ENCODE results near the gene FMO5.

The FMO5 gene, protein sequence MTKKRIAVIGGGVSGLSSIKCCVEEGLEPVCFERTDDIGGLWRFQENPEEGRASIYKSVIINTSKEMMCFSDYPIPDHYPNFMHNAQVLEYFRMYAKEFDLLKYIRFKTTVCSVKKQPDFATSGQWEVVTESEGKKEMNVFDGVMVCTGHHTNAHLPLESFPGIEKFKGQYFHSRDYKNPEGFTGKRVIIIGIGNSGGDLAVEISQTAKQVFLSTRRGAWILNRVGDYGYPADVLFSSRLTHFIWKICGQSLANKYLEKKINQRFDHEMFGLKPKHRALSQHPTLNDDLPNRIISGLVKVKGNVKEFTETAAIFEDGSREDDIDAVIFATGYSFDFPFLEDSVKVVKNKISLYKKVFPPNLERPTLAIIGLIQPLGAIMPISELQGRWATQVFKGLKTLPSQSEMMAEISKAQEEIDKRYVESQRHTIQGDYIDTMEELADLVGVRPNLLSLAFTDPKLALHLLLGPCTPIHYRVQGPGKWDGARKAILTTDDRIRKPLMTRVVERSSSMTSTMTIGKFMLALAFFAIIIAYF

DNA sequence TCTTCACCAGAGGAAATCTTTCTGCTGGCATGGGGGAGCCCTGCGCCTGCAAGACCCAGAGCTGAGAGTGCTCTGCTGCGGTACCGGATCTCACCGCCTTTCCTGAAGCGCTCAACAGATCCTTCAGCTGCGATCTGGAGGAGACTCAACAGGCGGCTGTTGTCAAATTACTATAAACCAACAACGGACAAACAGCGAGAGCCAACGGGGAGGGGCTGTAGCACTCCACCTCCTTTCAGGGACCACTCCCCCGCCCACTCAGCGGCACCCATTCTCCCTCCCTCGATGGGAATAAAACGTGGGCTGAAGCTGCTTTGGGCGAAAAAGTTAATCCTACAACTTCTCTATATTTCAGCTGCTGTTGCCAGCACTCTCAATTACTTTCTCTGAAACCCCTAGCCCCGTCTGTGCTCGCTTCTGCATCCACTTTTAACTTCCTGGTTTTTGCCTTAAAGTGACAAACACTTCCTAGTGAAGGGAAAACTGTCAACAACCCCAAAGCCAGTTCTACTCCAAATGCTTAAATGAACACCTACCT is at the start of gene FMO5:
Gene FMO5, minus strand, starts transcription at position 147 of the 538 bp plus-strand sequence. CDS start 310 bp downstream, outside the sequence.
- DNase-seq (ENCODE audit: low spot score) (no peak), FAIRE-seq (no peak)

DNA sequence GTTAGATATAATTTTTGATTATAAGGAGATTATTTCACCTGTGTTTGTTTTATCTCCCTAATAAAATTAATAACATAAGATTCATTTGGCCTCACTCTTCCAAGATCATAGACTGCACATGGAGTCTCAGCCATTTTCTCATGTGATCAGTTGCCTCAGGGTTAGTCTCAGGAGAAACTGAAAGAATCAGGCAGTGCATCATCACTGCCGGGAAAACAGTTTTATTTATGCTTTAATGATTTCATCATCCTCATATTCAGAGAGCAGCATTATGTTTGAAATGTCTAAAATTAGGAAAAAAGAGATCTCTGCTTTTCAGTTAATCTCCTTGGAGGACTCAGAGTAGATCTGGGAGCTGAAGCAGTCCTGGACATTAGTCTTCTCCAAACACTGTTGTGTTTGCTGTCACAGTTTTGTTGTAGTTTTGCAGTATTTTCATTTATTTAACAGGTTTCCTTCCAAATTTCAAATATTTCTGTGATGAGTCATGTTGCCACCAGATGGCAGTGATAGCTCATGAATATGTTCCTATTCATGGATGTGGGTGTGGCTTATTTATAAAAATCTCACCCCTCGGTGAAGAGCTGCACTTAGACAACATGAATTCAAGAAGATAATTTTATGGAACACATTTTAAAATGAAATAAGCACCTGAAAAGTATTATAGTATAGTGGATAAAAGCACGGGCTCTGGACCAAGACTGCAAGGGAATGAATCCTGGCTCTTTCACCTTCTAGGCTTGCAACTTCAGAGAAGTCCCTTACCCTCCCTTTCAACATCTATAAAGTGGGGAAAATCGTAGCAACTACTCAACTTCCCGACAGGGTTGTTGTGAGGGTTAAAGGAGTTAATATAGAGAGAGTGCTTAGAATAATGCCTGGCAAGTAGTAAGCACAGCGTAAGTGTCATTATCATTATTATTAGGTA is 48.5 kb upstream of the FMO5 start:
- peak; percentile 71 for FAIRE-seq

DNA sequence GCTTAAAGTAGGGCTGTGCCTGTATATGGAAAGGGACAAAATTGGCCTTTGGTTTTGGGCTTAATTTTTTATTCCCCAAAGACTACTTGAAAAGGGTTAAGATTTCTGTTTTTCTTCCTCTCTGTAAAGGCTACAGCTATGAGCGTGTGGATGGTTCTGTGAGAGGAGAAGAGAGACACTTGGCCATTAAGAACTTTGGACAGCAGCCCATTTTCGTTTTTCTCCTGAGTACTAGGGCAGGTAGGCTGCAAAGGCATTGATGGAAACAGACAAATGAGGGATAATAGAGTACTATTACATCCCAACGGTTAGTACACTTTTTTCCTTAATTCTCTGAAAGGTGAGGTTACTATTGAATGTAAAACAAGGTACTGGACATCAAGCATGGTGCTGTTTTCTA is 46.9 kb upstream of the FMO5 start:
- FAIRE-seq (no peak), DNase-seq (ENCODE audit: low spot score) (no peak)

More for the DNA sequence above, 48.5 kb upstream of the FMO5 start:
- peak; percentile 39 for DNase-seq (ENCODE audit: low spot score)

DNA sequence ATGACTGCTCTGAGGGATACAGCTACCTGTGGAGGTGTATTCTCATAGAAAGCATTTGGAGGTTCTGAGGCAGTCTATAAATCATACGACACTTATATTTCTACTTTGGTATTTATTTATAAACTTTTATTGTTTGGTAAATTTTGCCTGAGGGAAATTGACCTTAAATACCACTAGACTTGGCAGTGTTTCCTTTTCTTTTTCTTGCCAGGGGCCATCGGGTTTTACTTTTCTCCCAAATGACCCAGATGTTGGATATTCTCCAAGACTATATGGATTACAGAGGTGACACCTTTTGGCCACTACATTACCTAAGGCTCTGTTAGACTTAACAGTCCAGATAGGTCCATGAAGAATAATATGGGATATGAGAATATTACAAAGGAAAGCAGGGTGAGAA is 45.6 kb upstream of the FMO5 start:
- DNase-seq (ENCODE audit: low spot score) = no peak
- FAIRE-seq = no peak

DNA sequence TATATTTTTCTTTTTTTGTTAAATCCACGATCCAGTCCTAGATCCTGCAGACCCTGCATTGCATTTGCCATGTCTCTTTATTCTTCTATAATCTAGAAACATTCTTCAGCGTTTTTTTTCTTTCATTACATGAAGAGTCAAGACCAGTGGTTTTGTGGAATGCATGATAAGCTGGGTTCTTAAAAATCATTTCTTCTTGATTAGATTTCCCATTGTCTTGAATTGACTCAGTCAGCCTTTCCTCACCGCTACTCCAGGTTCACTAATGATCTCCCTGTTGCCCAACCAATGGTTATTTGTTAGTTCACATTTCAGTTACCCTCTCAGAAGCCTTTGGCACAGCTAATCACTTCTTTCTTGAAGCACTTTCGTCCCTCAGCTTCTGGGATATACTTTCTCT is 42.6 kb upstream of the FMO5 start:
- FAIRE-seq (no peak), DNase-seq (ENCODE audit: low spot score) (no peak)

DNA sequence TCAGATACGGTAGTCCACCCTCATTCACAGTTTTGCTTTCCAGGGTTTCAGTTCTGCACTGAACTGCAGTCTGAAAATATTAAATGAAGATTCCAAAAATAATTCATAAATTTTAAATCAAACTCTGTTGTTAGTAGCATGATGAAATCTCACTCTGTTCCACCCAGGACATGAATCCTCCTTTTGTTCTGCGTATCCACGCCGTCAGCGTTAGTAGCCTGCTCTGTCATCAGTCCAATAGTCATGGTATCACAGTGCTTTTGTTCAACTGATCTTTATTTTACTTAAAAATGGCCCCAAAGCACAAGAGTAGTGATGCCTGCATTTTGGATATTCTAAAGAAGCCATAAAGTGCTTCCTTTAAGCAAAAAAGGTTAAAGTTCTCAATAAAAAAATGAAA is 41.2 kb upstream of the FMO5 start:
- DNase-seq (ENCODE audit: low spot score) (no peak), FAIRE-seq (no peak)

DNA sequence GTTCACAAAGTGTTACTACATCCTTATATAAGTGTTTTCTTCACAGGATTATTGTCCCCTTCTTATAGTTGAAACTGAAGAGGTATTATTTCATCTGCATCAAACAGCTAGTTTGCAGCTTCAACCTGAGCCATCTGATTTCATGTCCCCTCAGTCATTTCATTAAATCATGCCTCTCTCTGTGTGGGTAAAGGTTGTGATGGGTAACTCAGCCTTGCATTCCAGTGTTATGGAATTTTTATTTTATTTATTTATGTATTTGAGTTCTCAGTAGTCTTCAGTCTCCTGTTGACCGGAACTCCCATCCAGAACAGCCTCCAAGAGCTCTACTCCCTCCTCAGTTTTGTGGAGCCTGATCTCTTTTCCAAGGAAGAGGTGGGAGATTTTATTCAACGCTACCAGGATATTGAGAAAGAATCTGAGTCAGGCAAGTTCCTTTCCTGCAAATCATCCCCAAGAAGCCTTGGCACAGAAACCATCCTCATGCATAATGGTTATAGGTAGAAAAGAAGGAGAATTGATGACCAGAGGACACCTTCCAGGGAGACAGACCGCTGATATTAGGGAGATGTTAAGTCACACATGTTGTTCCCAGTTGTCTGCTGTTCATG is 39.1 kb upstream of the FMO5 start:
- DNase-seq (ENCODE audit: low spot score) (no peak), FAIRE-seq (no peak)

DNA sequence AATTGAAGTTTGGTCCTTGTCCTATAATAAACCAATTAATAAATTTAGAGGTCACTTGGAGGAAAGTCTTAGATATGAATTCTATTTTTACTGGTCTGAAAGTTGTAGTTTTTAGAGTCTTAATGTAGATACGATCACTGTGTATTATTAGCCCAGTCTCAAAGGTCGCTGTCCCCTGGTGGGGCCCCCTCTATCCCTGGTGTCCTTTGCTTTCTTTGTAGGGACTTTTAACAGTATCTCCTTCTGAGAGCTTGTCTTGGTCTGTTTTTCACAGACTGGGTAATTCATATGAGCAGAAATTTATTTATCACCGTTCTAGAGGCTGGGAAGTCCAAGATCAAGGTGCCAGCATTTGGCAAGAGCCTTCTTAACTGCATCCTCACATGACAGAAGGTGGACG is 35.8 kb upstream of the FMO5 start:
- FAIRE-seq = no peak
- DNase-seq (ENCODE audit: low spot score) = no peak

DNA sequence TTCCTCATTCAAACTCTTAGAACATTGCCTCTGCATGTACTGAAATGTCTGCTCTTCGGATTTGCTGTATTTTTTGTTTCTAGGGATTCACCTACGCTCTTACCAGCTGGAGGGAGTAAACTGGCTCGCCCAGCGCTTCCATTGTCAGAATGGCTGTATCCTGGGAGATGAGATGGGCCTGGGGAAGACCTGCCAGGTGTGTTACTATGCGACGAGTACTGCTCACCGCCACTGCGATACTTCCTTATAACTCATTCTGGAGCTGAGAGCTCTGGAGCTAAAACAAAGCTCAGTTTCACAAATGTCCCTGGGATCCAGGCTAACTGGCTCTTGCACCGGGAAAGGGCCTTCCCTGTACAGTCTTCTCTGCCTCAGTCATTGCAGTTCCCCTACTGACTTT is 27.4 kb upstream of the FMO5 start:
- FAIRE-seq = no peak
- no peak for DNase-seq (ENCODE audit: low spot score)

DNA sequence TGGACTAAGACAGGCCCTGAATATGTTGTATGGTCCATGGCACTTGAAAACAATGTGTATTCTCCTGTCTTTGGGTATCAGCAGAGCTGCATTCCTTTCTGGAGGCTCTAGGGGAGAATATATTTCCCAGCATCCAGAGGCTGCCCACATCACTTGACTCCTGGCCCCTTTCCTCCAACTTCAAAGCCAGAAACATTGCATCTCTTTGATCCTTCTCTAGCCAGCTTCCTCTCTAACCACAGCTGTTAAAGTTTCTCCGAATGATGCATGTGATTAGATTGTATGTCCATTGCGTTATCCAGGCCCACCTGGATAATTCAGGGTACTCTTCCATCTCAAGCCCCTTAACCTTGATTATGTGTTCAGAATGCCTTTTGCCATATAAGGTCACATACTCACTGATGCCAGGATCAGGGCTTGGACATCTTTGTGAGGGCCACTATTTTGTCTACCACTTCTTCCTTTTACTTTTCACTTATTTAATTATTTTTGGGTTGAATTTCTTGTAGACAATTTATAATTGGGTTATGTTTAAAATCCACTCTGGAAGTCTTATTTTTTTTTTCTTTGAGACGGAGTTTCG is 22.6 kb upstream of the FMO5 start:
- FAIRE-seq (no peak), DNase-seq (ENCODE audit: low spot score) (no peak)

DNA sequence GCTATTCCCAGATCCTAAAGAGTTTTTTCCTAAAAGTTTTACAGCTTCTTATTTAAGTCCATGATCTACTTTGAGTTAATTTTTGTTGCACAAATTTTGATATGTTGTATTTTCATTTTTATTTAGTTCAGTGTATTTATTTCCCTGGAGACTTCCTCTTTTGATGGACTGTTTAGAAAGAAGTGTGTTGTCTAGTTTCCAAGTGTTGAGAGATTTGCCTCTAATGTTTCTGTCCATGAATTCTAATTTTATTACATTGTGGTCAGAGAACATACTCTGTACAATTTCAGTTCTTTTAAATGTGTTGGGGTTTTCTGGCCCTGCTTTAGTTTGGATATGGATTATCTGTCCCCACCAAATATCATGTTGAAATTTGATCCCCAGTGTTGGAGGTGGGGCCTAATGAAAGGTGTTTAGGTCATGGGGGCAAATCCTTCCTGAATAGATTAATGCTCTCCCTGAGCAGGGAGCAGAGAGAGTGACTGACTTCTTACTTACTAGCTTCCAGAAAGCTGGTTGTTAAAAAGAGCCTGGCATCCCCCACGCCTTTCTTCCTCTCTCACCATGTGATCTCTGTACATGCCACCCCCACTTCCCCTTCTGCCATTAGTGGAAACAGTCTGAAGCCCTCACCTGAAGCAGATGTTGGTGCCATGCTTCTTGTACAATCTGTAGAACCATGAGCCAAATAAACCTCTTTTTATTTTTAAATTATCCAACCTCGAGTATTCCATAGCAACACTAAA is 21.9 kb upstream of the FMO5 start:
- DNase-seq (ENCODE audit: low spot score) = no peak
- no peak for FAIRE-seq

DNA sequence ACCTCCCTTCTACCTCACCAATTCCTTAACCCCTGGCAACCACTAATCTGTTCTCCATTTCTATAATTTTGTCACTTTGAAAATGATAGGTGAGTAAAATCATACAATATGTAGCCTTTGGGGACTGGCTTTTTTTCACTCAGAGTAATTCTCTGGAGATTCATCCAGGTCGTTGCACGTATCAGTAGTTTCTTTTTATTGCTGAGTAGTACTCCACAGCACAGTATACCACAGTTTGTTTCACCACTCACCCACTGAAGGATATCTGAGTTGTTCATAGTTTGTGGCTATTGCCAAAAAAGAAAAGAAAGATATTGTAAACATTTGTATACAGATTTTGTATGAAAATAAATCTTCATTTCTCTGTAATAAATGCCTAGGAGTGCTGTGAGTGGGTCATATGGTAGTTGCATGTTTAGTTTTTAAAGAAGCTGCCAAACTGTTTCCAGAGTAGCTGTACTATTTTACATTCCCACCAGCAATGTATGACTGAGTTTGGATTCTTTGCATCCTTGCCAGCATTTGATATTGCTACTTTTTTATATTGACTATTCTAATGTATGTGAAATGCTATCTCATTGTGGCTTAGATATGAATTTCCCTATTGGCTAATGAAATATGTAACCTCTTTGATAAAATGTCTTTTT is 21.0 kb upstream of the FMO5 start:
- FAIRE-seq (no peak), DNase-seq (ENCODE audit: low spot score) (no peak)

DNA sequence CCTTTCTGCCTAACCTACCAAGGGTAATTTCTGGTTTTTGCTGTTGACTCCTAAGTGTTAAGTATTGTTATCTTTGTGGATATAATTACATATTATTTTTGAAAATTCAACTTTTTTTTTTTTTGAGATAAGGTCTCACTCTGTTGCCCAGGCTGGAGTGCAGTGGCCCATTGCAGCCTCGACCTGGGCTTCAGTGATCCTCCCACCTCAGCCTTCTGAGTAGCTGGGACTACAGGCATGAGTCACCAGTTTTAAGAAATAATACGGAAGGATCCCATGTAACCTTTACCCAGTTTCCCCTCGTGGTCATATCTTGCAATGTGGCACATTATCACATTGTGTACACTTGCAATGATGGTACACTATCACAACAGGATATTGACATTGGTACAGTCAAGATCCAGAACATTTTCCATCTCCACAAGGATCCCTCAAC is 20.5 kb upstream of the FMO5 start:
- DNase-seq (ENCODE audit: low spot score) (peak; percentile 23), FAIRE-seq (no peak)

DNA sequence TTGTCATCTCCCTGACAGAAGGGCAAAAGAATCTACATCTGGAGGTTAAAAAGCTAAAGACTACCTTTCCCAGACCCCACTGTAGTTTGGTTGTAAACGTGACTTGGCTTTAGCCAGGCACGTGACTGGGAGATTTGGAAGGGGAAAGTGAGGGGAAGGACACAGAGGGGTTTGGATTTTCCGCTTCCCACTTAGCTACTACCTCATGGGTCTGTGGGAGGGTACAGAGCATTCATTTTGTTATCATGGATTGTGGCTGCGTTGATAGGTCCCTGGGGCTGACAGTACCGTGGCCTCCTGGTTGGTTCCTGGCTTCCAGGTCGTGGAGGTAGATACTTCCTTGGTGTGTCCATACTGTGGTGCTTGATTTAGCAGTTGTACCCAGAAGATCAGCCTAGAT is 20.0 kb upstream of the FMO5 start:
- DNase-seq (ENCODE audit: low spot score) (no peak), FAIRE-seq (no peak)

DNA sequence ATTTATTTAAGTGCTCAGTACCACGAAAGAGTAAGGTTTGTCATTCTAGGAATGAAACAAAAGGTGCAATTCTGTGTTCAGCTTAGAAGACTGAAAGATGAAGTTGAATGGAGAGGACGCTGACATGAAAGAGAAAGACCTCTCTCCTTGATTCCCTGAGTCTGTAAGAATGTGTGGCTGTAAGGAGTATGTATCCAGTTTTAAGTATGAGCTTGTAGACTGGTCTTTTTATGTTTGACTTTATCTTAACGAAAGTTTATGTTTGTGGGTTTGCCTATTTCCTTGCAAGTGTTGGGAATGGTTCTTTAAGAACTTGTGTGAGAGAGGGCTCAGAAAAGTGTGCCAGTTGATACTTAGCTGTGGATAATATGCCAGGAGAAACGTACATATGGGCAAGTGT is 18.7 kb upstream of the FMO5 start:
- DNase-seq (ENCODE audit: low spot score) = no peak
- FAIRE-seq = no peak

DNA sequence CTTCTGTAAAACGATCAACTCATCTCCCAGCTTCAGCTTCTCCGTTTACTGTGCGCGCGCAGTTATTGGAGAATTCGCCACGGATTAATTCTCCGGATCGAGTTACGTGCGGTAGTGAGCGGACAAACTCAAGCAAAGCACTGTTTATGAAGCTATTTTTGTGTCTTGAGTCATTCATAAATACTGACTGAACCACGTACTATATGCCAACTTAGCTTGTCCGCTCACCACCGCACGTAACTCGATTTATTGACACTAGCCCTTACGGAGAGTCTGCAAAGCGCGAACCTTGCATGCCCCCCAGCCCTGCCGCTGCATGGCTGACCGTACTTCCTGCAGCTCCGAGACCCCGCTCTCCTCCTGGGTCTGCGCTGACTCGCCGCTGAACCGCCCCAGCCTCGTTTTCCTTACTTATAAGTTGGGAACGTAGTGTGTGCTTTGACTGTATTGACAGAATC is 18.1 kb upstream of the FMO5 start:
- no peak for FAIRE-seq
- peak; percentile 39 for DNase-seq (ENCODE audit: low spot score)

DNA sequence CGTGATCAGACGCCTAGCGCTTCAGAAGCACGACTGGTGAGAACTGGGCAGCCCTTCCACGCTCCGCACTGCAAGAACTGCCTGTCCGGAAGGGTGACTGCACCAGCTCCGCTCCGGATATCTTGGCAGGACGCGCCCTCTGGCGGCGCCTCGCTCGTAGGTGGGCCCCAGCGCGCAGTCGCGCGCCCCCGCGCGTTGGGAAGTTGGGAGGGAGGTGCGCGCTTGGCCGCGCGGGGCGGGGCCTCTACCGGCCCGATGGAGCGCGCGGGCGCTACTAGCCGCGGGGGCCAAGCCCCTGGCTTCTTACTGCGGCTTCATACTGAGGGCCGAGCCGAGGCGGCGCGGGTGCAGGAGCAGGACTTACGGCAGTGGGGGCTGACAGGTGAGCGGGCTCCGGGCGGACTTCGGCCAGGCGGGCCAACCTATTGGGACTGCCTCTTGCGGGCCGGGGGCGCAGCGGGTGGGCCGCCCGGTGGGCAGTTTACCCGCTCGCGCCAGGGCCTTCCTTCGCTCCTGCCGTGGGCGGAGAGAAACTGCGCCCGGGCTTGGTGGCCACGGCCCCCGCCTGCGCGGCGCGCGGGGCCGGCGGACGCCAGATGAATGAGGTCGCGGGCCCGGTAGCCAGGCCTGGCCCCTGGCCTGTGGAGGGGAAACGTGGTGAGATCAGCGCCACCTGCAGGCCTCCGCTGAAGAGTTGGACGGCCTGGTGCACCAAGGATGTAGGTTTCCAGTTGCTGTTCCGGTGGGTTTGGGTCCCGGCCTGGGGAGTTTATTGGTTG is 17.5 kb upstream of the FMO5 start, which contains the start of gene CHD1L:
Gene CHD1L, plus strand, starts transcription at position 236 of the 779 bp plus-strand sequence. Its CDS starts 20 bp downstream, at position 256.
- DNase-seq (ENCODE audit: low spot score) = peak; percentile 87
- FAIRE-seq = no peak

DNA sequence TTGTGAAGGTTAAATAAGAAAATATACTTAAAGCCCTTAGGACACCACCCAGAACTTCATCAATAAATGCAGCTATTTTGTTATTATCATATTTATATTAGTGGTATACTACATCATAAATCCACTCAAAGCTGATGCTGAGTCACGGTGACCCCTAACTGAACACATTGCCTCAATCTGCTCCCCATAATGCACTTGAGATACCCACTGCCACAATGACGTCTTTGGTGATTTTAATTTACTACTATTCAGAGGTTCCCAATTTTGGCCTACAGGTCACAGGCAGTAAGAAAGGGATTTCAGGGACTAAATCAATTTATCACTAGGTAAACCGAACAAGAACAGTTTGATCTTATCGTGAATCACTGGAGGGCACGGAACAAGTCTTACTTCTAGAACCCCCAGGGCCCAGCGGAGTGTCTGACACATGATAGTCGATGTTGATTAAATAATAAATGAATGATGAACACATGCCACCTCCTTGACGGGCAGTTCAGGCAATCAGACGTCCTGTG is 16.9 kb upstream of the FMO5 start:
- no peak for FAIRE-seq
- no peak for DNase-seq (ENCODE audit: low spot score)
